Gastroesophageal sphincter (tissue), 4 donors: ENCODE results near the gene ASIC3. TPM values are rescaled to one million over a fixed set of nuclear protein-coding genes. Genes with fewer than 3 reads are reported as not detected.
A peak's percentile ranks its signal among the peaks of the same experiment; 100 is the strongest.

Source experiments
- ATAC-seq: fragments of 150-250 bp; one replicate; pipeline ENCODE4 v1.9.1; 2016; ENCODE audit warnings: mild to moderate bottlenecking, moderate library complexity
- H3K27ac ChIP-seq, 4 donors: fragments of 200-600 bp; sonication (generic) in 3 of 4; 1 replicate in 3 of 4; 2 replicates in 1 of 4; pipeline ENCODE4 v1.5.1; 2016 to 2019
- H3K27me3 ChIP-seq: fragments of 200-600 bp; sonication (generic); one replicate; pipeline ENCODE4 v1.5.1; 2019
- H3K36me3 ChIP-seq, 2 donors: fragments of 200-600 bp; sonication (generic); one replicate each; pipeline ENCODE4 v1.5.1; 2019; ENCODE audit warnings: control low read depth in 1 of 2
- H3K4me1 ChIP-seq, 3 donors: fragments of 200-600 bp; sonication (generic); 1 replicate in 2 of 3; 2 replicates in 1 of 3; pipeline ENCODE4 v1.5.1; 2016 to 2019; ENCODE audit warnings: control low read depth in 2 of 3
- H3K4me3 ChIP-seq, 2 donors: fragments of 200-600 bp; sonication (generic); one replicate each; pipeline ENCODE4 v1.5.1; 2019; ENCODE audit warnings: mild to moderate bottlenecking in 1 of 2, moderate library complexity in 1 of 2
- H3K9me3 ChIP-seq, 3 donors: fragments of 200-600 bp; sonication (generic); one replicate each; pipeline ENCODE4 v1.5.1; 2017 to 2019; ENCODE audit warnings: control low read depth in 2 of 3
- CTCF ChIP-seq, 4 experiments: fragments of 200-600 bp in 2 of 4; fragments of 450-650 bp in 2 of 4; sonication (generic) in 1 of 4; IDR thresholded peaks; one replicate each; pipeline ENCODE4 v1.5.1; 2017 to 2019; ENCODE audit warnings: antibody characterized with exemption in 4 of 4, mild to moderate bottlenecking in 2 of 4, moderate library complexity in 2 of 4
- EP300 ChIP-seq: sonication (generic); formaldehyde crosslinking; IDR thresholded peaks from one replicate; pipeline ENCODE4 v1.6.1; 2017; ENCODE audit warnings: antibody characterized with exemption, mild to moderate bottlenecking
- POLR2A ChIP-seq, 2 donors: fragments of 450-650 bp; IDR thresholded peaks; one replicate each; pipeline ENCODE4 v1.6.1; 2017; ENCODE audit warnings: antibody characterized with exemption in 2 of 2, mild to moderate bottlenecking in 2 of 2, moderate library complexity in 1 of 2
- POLR2AphosphoS5 ChIP-seq: sonication (generic); formaldehyde crosslinking; IDR thresholded peaks from one replicate; pipeline ENCODE4 v1.6.1; 2017; ENCODE audit warnings: antibody characterized with exemption
- WGBS, 2 donors: methylation state at CpG; one replicate each; pipeline ENCODE4 v1.1.5; 2018; ENCODE audit warnings: low coverage in 1 of 2; 5-methylcytosine and 5-hydroxymethylcytosine counted together
- total RNA-seq, 4 donors: library from RNA; depleted of rRNA; stranded (reverse); fragments of >200 nt; gene quantifications; one replicate each; pipeline ENCODE4 v1.1.0, GENCODE V29; 2016

ASIC3 gene
- total RNA-seq, 4 donors from 2014 or later = 1.7 to 3.1 (median 2.1) TPM; not detected in 1

GRCh38 chr7:151013356-151013732 lies 35.0 kb upstream of the ASIC3 start:
- Histone ChIP-seq H3K4me3 (peak overlapping the region in 1 of 2 donors; percentile 40), H3K27me3 (peaks cover 100% of the 10 kb centered on the region), H3K9me3 (no peaks in the 10 kb centered on the region), H3K4me1 (peaks cover 0 to 49% (median 22%) of the 10 kb centered on the region in 3 donors), H3K36me3 (no peaks in the 10 kb centered on the region), H3K27ac (no peak overlapping the region)
- TF ChIP-seq POLR2AphosphoS5 = no peak
- ATAC-seq = no peak
- WGBS, 2 donors = no CpG with 5 or more reads among the region's 26 CpGs

- 57 to 61% methylated on average over 6 to 7 of the region's 55 CpGs for WGBS, 2 donors
- H3K4me3 ChIP-seq = peak overlapping the region in 1 of 2 donors; percentile 40
- no peaks in the 10 kb centered on the region for H3K36me3 ChIP-seq
- peak; percentile 20 for ATAC-seq
- H3K4me1 ChIP-seq = peaks cover 0 to 49% (median 26%) of the 10 kb centered on the region in 3 donors
- no peak overlapping the region for H3K27ac ChIP-seq
- H3K27me3 ChIP-seq = peaks cover 100% of the 10 kb centered on the region
- no peaks in the 10 kb centered on the region for H3K9me3 ChIP-seq
- TF ChIP-seq POLR2A (IDR thresholded peaks at IDR 0.05) (no peak), CTCF (IDR thresholded peaks at IDR 0.05) (peak in 1 of 4 experiments; percentile 17), EP300 (no peak)
Observed at GRCh38 chr7:151013733-151014497, 34.4 kb upstream of the ASIC3 start.

- no peak for ATAC-seq
- peaks cover 100% of the 10 kb centered on the region for H3K27me3 ChIP-seq
- H3K4me1 ChIP-seq = peaks cover 0 to 47% (median 30%) of the 10 kb centered on the region in 3 donors
- H3K4me3 ChIP-seq = no peak overlapping the region
- no peaks in the 10 kb centered on the region for H3K36me3 ChIP-seq
- TF ChIP-seq POLR2A (IDR thresholded peaks at IDR 0.05) = no peak
- no peak for TF ChIP-seq POLR2AphosphoS5
- TF ChIP-seq EP300 = no peak
- TF ChIP-seq CTCF (IDR thresholded peaks at IDR 0.05) = no peak
- no peaks in the 10 kb centered on the region for H3K9me3 ChIP-seq
- 73 to 80% methylated on average over 1 to 4 of the region's 8 CpGs for WGBS, 2 donors
- H3K27ac ChIP-seq = no peak overlapping the region
Observed at GRCh38 chr7:151014950-151015349, 33.4 kb upstream of the ASIC3 start.

- ATAC-seq = no peak
- TF ChIP-seq CTCF (IDR thresholded peaks at IDR 0.05) (no peak), EP300 (no peak), POLR2AphosphoS5 (no peak), POLR2A (IDR thresholded peaks at IDR 0.05) (no peak)
- no peaks in the 10 kb centered on the region for H3K36me3 ChIP-seq
- no peaks in the 10 kb centered on the region for H3K9me3 ChIP-seq
- H3K4me3 ChIP-seq = no peak overlapping the region
- peaks cover 0 to 40% (median 30%) of the 10 kb centered on the region in 3 donors for H3K4me1 ChIP-seq
- no CpG with 5 or more reads among the region's 5 CpGs for WGBS, 2 donors
- H3K27ac ChIP-seq = no peak overlapping the region
- H3K27me3 ChIP-seq = peaks cover 100% of the 10 kb centered on the region
Observed at GRCh38 chr7:151015967-151016366, 32.4 kb upstream of the ASIC3 start.

- TF ChIP-seq POLR2A (IDR thresholded peaks at IDR 0.05) = no peak
- no peak for TF ChIP-seq EP300
- TF ChIP-seq CTCF (IDR thresholded peaks at IDR 0.05) = no peak
- H3K27ac ChIP-seq = no peak overlapping the region
- no peaks in the 10 kb centered on the region for H3K9me3 ChIP-seq
- peaks cover 0 to 40% (median 30%) of the 10 kb centered on the region in 3 donors for H3K4me1 ChIP-seq
- ATAC-seq = no peak
- no peak overlapping the region for H3K4me3 ChIP-seq
- H3K27me3 ChIP-seq = peaks cover 100% of the 10 kb centered on the region
- 85% methylated on average over 4 of the region's 8 CpGs; no CpG with 5 or more reads in 1 of the 2 donors for WGBS, 2 donors
- no peaks in the 10 kb centered on the region for H3K36me3 ChIP-seq
Observed at GRCh38 chr7:151016505-151016904, 31.8 kb upstream of the ASIC3 start.
